Omental fat pad (tissue), 4 donors: Measurements from ENCODE around the gene ZNRF4. TPM values are rescaled to one million over a fixed set of nuclear protein-coding genes. Genes with fewer than 3 reads are reported as not detected.
A peak's percentile ranks its signal among the peaks of the same experiment; 100 is the strongest.
"Not testable (repeated sequence)": the region's sequence is repeated elsewhere in the genome, so short reads cannot be mapped to it uniquely, and the experiment has no call there.

Source experiments
- ATAC-seq: fragments of 150-250 bp; one replicate; pipeline ENCODE4 v1.9.1; 2016; ENCODE audit warnings: mild to moderate bottlenecking, moderate library complexity; ENCODE audit not compliant: low FRiP score
- DNase-seq: peaks from one replicate; pipeline ENCODE4 v3.0.0-alpha.2; 2019; ENCODE audit warnings: low spot score
- total RNA-seq, 4 donors: library from RNA; depleted of rRNA; stranded (reverse); fragments of >200 nt; gene quantifications; one replicate each; pipeline ENCODE4 v1.1.0, GENCODE V29; 2016
- TF ChIP-seq, protein P1 (sequence below), 3 donors: fragments of 450-650 bp; IDR thresholded peaks; one replicate each; pipeline ENCODE4 v1.5.1; 2016 to 2017; ENCODE audit warnings: antibody characterized with exemption in 3 of 3, mild to moderate bottlenecking in 3 of 3, moderate library complexity in 2 of 3

Gene ZNRF4
- total RNA-seq, 4 donors from 2014 or later, result not detected

GRCh38 chr19:5480427-5480836, 25.2 kb downstream of the ZNRF4 start:
- DNase-seq, result no peak

DNA sequence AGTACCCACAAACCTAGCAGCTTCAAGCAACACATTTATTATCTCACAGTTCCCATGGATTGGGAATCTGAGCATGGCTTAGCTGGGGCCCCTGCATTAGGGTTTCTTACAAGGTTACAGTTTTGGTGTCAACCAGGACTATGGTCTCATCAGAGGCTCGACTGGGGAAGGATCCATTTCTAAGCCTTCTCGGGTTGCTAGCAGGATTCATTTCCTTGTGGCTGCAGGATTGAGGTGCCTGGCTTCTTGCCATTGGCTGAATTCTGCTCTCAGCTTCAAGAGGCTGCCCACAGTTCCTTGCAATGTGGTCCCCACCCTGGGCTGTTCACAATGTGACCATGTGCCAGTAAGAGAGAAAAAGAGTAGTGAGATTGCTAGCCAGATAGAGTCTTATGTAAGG, 26.7 kb downstream of the ZNRF4 start:
- no peak for DNase-seq
- ATAC-seq, result no peak
- TF ChIP-seq, protein P1, sequence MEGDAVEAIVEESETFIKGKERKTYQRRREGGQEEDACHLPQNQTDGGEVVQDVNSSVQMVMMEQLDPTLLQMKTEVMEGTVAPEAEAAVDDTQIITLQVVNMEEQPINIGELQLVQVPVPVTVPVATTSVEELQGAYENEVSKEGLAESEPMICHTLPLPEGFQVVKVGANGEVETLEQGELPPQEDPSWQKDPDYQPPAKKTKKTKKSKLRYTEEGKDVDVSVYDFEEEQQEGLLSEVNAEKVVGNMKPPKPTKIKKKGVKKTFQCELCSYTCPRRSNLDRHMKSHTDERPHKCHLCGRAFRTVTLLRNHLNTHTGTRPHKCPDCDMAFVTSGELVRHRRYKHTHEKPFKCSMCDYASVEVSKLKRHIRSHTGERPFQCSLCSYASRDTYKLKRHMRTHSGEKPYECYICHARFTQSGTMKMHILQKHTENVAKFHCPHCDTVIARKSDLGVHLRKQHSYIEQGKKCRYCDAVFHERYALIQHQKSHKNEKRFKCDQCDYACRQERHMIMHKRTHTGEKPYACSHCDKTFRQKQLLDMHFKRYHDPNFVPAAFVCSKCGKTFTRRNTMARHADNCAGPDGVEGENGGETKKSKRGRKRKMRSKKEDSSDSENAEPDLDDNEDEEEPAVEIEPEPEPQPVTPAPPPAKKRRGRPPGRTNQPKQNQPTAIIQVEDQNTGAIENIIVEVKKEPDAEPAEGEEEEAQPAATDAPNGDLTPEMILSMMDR (IDR thresholded peaks at IDR 0.05), result no peak

More at GRCh38 chr19:5480427-5480836, 25.2 kb downstream of the ZNRF4 start:
- TF ChIP-seq, protein P1 (IDR thresholded peaks at IDR 0.05), result no peak
- no peak for ATAC-seq

GRCh38 chr19:5484398-5485285, 29.4 kb downstream of the ZNRF4 start:
- TF ChIP-seq, protein P1 (IDR thresholded peaks at IDR 0.05), result no peak
- ATAC-seq (no peak), DNase-seq (no peak)

DNA sequence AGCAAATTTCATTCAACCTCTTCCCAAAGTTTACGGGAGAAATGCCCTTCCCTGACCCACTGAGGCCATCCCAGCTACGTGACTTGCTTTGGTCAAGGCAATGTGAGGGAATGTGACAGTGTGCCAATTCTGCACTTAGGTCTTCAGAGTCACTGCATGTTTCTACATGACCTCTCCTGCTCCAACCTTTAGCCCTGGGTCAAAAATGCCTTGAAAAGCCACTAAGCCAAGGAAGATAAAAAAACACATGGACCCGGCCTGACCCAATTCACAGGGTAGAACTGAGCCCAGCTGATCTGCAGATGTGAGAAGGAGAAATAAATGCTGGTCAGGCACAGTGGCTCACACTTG, 30.0 kb downstream of the ZNRF4 start:
- ATAC-seq (no peak), DNase-seq (no peak)
- TF ChIP-seq, protein P1 (IDR thresholded peaks at IDR 0.05), result no peak

DNA sequence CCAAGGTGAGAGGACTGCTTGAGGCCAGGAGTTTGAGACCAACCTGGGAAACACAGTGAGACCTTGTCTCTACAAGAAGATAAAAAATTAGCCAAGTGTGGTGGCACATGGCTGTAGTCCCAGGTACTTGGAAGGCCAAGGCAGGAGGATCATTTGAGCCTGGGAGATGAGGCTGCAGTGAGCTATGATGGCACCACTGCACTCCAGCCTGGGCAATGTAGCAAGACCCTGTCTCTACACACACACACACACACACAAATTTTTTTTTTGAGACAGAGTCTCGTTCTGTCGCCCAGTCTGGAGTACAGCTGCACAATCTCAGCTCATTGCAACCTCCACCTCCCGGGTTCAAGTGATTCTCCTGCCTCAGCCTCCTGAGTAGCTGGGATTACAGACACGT, 30.4 kb downstream of the ZNRF4 start:
- DNase-seq, ATAC-seq: not testable (repeated sequence)

DNA sequence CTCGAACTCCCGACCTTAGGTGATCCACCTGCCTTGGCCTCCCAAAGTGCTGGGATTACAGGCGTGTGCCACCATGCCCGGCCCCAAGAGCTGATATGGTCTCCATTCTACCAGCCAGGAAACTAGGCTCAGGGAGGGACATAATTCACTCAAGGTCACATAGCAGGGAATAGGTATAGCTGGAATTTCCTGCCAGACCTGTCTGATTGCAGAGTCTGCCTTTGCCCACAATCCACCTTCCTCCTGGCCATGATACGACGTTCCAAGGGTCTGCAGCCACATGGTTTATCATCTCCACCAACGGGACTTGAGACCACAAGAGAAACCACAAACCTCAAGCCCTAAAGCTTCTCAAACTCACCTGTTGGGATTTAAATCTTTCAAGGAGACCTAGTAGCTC, 32.0 kb downstream of the ZNRF4 start:
- DNase-seq, result no peak
- TF ChIP-seq, protein P1 (IDR thresholded peaks at IDR 0.05), result no peak
- ATAC-seq, result peak; percentile 47

GRCh38 chr19:5489551-5489950, 34.3 kb downstream of the ZNRF4 start:
- DNase-seq (no peak), ATAC-seq (no peak)
- TF ChIP-seq, protein P1 (IDR thresholded peaks at IDR 0.05), result no peak
